NCI-H2029 (cell line): Measurements from ENCODE around the gene ISCU.
"Not testable (repeated sequence)": the region's sequence is repeated elsewhere in the genome, so short reads cannot be mapped to it uniquely, and the experiment has no call there.

ENCODE experiments used
- DNase-seq: peaks from one replicate; lab custom pipeline; 2025; lab: John Stamatoyannopoulos, UW

The ISCU gene

DNA sequence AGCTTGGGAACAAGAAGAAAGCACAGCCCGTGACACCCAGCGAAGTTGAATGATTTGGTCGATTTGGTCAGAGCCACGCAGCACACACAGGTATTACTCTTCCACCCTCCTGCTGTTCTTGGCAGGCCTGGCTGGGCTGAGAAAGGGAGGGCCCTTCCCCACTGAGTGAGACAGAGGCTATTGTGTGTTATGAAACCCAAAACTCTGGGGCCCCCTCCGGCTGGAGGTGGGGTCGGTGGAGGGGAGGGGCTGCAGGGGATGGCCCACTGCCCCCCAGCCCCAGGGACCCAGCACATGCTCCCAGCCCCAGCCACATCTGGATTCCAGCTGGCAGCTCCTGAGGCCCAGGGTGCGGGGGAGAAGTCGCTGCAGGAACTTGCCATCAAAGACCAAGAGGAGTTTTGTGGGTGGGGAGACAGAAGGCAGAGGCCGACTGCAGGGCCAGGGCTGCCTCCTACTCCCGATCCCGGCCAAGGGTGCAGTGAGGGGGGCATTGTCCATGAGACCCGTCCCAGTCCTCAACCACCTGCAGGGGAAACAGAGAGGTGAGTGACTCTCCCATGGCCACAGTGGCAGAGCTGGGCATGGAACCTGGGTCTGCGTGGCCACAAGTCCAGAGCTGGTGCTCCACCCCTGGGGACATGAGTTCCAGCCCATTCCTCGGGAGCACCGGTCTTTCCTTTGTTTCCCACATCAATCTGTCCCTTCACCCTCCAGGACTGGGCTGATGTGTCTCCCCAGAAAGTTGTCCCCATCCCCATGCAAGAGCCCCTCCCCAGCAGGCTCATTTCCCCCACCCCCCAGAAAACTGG is 26.8 kb downstream of the ISCU start:
- DNase-seq = no peak

DNA sequence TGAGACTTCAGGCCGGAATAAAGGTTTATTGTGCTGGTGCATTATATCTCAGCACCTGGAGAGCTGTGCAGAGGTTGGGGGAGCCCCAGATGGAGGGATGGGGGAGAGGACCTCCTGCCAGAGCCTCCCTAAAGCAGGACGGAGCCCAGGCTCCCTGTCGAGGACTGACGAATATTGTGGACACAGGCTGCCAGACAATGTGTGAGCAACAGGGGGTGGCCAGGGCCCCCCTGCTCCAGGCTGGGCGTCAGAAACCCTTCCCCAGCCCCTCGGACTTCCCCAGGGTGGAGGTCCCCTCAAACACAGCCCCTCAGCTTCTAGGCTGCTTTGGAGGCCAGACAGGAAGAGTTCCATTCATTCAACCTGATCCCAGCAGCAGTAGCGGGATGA is 27.4 kb downstream of the ISCU start:
- DNase-seq = no peak

DNA sequence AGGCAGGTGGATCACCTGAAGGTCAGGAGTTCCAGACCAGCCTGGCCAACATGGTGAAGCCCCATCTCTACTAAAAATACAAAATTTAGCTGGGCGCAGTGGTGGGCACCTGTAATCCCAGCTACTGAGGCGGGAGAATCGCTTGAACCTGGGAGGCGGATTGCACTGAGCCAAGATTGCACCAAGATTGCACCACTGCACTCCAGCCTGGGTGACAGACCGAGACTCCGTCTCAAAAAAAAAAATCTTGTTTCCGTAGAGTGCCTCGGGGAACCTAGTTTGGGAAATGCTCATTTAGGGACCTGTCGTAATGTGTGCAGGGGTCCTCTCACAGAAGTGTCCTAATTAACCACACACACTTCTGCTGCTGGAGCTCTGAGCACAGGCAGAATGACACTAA is 28.1 kb downstream of the ISCU start:
- not testable (repeated sequence) for DNase-seq

DNA sequence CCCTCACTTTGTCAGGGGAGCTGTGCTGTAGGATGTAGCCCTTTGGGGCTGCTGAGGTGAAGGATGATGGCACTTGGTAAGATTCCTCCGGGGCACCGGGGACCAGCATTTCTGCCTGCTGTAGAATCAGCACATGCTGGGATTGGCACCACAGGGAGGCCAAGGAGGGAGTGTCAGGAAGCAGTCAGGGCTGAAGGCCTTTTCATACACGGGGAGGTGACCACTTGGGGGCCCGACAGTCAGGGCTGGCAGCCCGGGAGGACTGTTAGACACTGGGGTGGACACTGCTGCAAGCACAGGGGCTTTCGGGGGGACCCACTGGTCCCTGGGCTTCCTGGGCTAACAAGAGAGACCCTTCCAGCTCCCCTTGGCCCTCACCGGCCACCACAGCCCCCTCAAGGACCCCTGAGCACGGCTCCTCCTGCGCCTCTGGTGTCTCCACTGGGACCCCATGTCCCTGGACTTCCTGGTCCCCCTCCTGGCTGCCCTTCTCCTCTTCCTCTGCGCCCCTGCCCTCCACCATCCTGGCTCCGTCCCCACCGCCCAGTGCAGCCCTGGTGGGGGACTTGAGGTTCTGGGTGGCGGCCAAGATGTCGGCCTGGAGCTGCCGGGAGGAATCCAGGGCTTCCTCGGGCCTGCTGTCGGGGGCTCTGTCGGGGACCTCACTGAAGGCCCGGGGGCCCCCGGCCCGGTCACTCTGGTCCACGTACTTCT is 29.0 kb downstream of the ISCU start:
- DNase-seq = no peak

DNA sequence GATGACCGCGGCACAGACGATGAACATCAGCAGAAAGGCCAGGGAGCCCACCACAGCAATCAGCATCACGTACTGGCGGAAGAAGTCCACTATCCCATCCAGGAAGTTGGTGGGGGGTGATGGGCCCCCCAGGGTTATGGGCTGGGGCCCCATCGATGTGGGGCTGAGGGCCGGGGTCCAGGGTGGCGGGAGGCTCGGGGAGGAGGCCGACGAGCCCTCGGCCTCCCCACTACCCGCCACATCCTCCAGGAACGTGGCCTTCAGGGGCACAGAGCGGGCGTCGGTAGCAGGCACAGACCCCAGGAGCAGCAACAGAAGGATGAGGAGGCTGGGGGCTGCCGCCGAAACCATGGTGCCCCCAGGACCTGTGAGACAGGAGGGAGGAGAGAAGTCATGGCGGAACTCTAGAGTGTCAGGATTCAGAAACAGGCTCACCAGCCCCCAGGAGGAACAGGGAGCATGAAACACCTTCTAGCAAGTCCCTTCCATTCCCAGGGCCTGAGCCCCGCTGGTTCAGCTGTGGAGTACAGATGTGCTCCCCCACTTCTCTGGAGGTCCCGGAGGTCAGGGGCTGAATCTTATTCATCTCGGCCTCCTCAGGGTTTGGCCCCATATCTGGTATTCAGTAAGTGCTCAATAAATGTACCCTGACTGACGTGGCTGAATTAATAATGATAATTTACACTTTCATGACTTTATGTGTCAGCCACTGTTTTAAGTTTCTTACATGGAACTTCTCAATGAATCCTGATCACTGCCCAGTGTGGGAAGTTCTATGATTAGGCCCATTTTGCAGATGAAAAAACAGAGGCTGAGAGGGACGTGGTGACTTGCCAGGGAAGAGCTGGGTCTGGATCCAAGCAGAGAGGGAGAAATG is 29.9 kb downstream of the ISCU start:
- no peak for DNase-seq

DNA sequence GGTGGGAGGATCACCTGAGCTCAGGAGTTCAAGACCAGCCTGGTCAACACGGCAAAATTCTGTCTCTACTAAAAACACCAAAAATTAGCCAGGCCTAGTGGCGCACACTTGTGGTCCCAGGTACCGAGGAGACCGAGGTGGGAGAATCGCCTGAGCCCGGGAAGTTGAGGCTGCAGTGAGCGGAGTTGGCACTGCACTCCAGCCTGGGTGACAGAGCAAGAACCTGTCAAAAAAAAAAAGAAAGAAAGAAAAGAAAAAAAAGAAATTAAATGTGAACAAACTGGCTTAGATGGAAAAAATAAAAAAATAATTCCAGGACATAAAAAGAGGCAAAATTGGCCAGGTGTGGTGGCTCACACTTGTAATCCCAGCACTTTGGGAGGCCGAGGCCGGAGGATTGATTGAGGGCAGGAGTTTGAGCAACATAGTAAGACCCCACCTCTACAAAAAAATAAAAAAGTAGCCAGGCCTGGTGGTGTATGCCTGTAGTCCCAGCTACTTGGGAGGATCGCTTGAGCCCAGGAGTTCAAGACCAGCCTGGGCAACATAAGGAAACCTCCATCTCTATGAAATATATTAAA is 32.0 kb downstream of the ISCU start:
- no peak for DNase-seq

DNA sequence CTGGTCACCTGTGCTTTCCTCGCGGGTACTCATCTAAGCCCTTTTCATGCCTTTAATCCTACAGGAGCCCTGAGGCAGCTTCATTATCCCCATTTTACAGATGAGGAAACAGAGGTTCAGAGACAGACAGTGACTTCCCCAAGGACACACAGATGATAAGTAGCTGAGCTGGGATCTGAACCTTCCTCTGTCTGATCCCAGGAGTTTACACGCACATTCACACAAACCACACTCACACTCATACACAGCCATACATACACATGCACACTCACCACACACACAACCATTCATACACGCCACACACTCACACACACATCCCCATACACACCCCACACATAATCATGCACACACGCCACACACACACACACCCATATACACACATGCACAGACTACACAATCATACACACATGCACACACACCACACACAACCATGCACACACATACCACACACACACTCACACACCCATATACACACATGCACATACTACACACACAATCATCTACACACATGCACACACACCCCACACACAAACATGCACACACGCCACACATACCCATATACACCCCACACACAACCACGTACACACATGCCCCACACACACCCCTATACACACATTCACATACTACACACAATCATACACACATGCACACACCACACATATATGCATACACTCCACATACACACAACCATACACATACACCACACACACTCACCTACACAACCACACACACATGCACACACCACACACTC is 32.7 kb downstream of the ISCU start:
- DNase-seq = no peak

DNA sequence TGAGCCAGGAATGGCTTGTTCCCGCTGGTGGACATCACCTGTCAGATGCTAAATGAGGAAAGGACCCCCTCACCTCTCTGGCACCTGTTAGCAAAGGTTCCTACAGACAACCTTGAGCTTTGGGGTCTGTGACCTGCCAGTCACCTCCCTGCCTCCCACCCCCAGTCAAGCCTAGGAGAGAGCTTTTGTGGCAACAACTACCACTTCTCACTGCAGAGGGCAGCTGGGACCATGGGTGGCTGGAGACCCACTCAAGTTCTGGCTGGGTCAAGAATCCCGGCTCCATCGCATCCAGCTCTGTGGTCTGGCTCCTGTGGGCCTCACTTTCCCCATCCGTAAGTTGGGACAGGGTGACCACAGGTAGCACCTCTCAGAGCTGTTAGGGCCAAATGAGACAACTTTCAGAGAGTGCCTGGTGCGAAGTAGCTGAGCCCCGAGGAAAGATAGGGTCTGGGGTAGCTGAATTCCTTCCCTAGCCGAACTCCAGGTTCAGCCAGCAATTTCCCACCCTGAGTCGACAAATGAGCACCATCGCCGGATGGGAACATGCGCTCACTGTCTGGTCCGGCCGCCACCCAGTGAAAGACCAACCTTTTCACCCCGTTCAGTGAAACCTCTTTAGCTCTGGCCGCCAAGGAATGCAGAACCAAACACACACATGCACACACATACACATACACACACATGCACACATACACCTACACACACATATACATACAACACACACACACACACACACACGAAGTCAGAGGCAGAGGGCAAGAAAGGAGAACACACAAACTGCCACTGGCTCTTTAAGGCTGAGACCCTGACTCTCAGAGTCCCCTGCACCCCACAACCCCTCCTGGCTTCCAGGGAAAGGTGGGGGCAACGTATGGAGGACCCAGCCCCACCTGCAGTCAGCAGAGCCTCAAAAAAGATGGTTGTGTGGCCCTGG is 33.6 kb downstream of the ISCU start:
- no peak for DNase-seq

DNA sequence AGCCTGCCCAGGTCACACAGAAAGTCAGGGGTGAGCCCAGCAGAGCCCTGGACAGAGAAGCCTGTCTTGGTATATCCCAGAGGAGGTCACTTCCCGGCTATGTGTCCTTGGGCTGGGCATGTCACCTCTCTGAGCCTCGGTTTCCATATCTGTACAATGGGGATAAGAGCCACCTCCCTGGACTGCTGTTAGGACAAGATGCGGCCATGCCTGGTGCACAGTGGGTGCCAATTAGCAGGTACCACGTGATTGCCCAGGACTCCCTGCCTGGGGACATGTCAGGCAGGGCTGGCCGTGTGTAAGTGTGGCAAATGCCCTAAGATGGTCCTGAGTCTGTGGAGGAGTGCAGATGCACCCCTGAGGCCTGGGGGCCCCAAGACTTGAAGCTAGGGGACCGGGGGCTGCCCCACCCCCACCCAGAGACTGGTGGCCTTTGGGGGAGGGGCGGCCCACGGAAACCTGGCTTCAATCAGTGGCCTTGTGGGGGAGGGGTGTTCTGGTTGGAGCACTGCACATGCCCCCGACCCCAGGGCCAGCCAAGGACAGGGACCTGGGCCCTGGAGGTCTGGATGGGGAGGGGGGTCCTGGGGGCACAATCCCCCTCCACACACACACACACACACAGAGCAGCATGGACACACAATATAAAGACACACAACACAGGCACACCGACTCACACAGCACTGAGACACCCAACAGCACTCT is 34.6 kb downstream of the ISCU start:
- no peak for DNase-seq

DNA sequence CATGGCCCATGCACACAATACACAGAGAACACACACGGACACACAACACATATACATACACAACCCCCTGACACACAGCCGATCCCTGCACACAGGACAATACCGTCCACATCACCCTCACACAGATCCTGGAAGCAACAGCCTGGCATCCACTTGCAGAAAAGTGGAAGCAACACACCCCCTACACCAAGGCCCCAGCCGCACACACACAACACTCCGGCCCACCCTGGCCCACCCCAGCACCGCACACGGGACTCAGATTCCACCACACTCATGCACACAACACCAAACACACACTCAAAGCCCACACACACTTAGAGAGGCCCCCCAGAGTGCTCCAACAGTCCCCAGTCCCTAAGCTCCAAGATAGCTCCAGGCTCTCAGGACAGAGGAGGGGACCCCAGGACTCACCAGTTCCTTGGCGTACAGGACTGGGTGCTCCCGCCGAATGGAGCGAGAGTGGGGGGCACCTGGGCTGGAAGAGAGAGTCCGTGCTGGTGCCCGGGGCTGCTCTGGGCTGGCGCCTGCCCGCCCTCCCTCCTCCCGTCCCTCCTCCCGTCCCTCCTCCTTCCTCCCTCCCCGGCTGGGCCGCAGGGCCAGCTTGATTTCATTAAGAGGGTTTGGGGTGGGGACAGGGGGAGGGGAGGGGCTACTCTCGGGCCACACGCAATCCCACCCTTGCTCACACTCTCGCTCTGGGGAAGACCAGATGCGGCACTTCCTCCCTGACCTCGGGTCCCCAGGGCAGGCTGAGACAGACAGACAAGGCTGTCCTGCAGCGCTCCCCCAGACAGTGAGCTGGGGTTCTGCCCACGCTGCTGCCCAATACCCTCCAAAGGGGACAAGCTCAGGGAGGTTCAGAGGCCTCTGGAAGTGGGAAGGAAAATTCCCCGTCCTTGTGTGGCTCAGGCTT is 35.4 kb downstream of the ISCU start, which contains the start of gene TMEM119:
Gene TMEM119, minus strand, starts transcription at position 526 of the 913 bp plus-strand sequence. CDS start 5,701 bp downstream, outside the sequence.
- DNase-seq = no peak

DNA sequence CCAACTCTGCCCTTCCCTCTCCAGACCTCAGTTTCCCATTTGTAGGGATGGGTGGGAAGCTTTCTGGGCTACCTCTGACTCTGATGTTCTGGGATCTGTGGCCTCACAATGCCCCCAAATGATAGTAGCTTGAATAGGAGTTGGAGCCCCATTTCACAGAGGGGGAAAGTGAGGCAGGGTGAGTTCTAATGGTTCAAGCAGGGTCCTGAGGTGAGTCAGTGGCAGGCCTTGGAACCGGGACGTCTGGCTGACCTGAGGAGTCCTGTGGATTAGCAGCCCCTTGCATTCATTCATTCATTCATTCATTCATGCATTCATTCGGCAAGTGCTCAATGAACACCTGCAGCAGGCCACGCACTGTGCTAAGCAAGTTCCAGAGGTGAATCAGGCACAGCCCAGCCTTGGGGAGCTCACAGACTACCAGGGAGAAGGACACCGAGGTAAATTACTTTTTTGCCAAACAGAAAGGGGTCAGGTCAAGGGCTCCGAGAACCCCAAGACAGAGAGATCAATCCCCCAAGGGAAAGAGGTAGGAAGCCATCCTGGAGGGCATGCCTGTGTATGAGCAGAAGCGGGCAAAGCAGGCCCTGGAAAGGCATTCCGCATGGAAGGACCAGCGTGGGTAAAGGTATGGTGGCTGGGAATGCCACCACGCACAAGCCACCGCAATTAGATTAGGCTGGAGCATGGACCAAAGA is 36.3 kb downstream of the ISCU start:
- no peak for DNase-seq

DNA sequence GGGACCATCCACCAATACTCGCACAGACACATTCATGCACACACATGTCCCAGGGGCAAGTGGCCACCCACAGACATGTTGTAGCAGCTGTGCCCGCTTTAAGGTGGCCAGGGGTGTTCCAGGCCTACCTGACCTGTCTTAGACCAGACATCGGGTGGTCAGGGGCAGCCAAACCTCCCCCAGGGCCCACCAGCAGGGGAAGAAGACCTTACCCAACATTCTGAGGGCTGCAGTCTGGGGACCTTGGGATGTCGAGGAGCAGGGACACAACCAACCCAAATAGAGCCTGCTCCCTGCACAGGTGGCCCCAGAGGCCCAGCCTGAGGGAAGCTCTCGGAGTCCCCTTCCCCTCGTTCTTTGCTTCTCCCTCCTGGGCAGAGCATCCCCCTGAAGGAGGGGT is 37.1 kb downstream of the ISCU start:
- DNase-seq = no peak

DNA sequence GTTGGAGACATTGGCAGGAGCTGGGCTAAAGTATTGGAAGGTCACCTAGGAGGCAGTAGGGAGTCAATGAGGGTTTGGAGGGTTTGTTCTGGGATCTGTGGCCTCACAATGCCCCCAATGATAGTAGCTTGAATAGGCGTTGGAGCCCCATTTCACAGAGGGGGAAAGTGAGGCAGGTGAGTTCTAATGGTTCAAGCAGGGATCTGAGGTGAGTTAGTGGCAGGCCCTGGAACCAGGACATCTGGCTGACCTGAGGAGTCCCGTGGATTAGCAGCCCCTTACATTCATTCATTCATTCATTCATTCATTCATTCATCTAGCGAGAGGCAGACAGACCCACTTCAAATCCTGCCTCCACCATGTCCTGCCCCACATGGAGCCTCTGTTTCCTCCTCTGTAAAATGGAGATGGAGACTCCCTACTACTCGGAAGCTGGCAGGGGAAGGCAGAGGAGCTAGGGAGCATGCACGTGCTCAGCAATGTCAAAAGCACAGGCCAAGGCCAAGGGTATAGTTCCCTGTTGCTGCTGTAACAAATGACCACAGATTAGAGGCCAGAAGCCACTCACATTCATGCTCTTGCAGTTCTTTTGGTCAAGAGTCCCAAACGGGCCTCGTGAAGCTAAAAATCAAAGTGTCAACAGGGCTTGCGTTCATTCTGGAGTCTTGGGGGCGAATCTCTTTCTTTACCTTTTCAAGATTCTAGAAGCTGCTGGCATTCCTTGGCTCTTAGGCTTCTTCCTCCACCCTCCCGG is 37.7 kb downstream of the ISCU start:
- no peak for DNase-seq

DNA sequence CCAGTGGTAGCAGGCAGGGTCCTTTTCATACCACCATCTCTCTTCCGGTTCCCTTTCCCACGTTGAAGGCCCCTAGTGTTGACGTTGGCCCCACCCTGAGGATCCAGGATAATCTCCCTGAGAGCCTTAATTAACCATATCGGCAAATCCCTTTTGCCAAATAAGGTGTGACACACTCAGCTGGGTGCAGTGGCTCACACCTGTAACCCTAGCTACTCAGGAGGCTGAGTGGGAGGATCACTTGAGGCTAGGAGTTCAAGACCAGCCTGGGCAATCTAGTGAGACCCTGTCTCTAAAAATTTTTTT is 38.3 kb downstream of the ISCU start:
- DNase-seq = no peak

DNA sequence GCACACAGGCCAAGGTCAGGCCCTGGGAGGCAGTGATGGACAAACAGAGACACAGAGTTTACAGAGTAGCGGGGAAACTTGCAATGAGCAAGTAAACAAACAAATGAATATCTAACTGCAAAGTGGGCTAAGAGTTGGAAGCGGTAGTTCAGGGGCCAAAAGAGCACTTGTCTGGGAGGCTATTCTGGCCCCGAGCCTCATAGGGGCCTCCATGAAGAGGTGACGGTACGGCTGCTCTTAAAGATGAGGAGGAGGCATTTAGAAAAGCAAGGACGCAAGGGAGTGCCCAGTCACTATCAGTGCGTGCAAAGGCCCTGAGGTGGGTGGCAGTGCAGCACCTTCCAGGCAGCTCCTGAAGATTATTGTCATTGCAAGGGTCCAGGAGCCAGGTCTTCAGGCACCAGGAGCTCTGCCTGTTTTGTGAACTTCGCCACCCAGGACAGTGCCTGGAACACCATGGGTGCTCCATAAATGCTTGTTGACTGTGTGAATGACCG is 39.9 kb downstream of the ISCU start:
- no peak for DNase-seq

DNA sequence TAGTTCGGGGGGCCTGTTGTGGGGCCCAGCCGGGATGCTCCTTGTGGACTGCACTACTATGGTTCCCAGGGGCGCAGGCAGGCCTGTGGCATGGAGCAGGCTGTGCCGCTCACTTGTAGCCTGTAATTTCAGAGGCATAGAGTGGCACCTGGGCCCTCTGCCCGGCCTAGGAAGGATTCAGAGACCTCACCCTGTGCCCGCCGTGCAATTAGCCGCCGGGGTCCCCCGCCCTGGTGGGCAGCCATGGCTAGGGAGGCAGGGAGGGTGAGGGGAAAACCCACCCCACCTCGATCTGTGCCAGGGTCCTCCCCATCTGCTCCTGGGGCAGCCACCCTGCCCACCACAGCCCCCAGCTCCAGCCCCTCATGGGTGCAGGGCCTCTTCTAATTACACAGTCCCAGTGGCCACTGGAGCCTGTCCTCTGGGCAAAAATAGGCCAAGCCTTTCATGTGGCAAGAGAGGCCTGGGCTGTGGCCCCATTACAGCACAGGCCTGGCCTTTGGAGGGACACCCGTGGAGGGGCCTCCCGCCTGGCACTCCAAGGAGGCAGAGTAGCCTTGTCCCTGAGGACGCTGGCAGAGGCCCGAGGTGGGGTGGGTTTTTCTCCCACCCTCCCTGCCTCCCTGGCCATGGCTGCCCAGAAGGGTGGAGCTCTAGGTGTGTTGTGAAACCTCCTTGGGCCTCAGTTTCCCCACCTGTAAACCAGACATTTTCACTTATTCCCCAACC is 40.7 kb downstream of the ISCU start:
- no peak for DNase-seq
